Karpas-422 (cell line): ENCODE results near the gene TPRKB. TPM values are rescaled to one million over a fixed set of nuclear protein-coding genes. Genes with fewer than 3 reads are reported as not detected.
"Not testable (repeated sequence)": the region's sequence is repeated elsewhere in the genome, so short reads cannot be mapped to it uniquely, and the experiment has no call there.

Experiments used
- DNase-seq: peaks from one replicate; pipeline ENCODE4 v3.0.0-alpha.2; 2015
- H2AFZ ChIP-seq: fragments of 200-600 bp; sonication (generic); 2 replicates; pipeline ENCODE4 v1.6.1; 2014; ENCODE audit warnings: antibody characterized with exemption, low read length, mixed read lengths
- H3K27ac ChIP-seq: fragments of 200-600 bp; sonication (generic); 2 replicates; pipeline ENCODE4 v1.5.1; 2014; ENCODE audit warnings: mild to moderate bottlenecking, low read length, moderate library complexity
- H3K27me3 ChIP-seq: fragments of 200-600 bp; sonication (generic); 2 replicates; pipeline ENCODE4 v1.6.1; 2014; ENCODE audit warnings: low read length, mixed read lengths
- H3K36me3 ChIP-seq: fragments of 200-600 bp; sonication (generic); 2 replicates; pipeline ENCODE4 v1.6.1; 2014; ENCODE audit warnings: low read length, mixed read lengths; ENCODE audit not compliant: insufficient read depth
- H3K4me1 ChIP-seq: fragments of 200-600 bp; sonication (generic); 2 replicates; pipeline ENCODE4 v1.6.1; 2014; ENCODE audit warnings: mild to moderate bottlenecking, low read length, mixed read lengths
- H3K4me2 ChIP-seq: fragments of 200-600 bp; sonication (generic); 2 replicates; pipeline ENCODE4 v1.6.1; 2014; ENCODE audit warnings: low read length, low read depth, mild to moderate bottlenecking; ENCODE audit not compliant: poor library complexity, severe bottlenecking
- H3K4me3 ChIP-seq: fragments of 200-600 bp; sonication (generic); 2 replicates; pipeline ENCODE4 v1.5.1; 2014; ENCODE audit warnings: mild to moderate bottlenecking, antibody characterized with exemption, low read length, mixed read lengths
- H3K79me2 ChIP-seq: fragments of 200-600 bp; sonication (generic); 2 replicates; pipeline ENCODE4 v1.6.1; 2014; ENCODE audit warnings: mild to moderate bottlenecking, low read length, mixed read lengths
- H3K9ac ChIP-seq: fragments of 200-600 bp; sonication (generic); 2 replicates; pipeline ENCODE4 v1.6.0; 2014; ENCODE audit warnings: low read length
- H3K9me2 ChIP-seq: fragments of 200-600 bp; sonication (generic), shearing (Covaris generic); replicated peaks from 2 replicates; pipeline ENCODE4 v1.6.0; 2014; ENCODE audit warnings: mild to moderate bottlenecking, low read length, moderate library complexity; ENCODE audit not compliant: insufficient read depth
- H3K9me3 ChIP-seq: fragments of 300-700, 200-600 bp; sonication (generic); 2 replicates; pipeline ENCODE4 v1.6.1; 2014; ENCODE audit warnings: low read length, mixed read lengths
- H4K20me1 ChIP-seq: fragments of 200-600 bp; sonication (generic); 2 replicates; pipeline ENCODE4 v1.6.1; 2014; ENCODE audit warnings: mild to moderate bottlenecking, antibody characterized with exemption, low read length, low read depth; ENCODE audit not compliant: insufficient read depth
- total RNA-seq: library from RNA; depleted of rRNA; stranded (reverse); fragments of >200 nt; shearing (Covaris generic); gene quantifications from 2 replicates; pipeline ENCODE4 v1.2.3, GENCODE V29; 2014; ENCODE audit warnings: low replicate concordance

The TPRKB gene
- total RNA-seq, 1 experiment from 2014 or later, result 78.0 TPM

- H3K9me3 ChIP-seq, DNase-seq, H3K4me3 ChIP-seq, H3K27ac ChIP-seq, H2AFZ ChIP-seq, H3K9ac ChIP-seq, H3K36me3 ChIP-seq, H3K27me3 ChIP-seq, H4K20me1 ChIP-seq, H3K4me1 ChIP-seq, H3K4me2 ChIP-seq, H3K9me2 ChIP-seq, H3K79me2 ChIP-seq: not testable (repeated sequence)
Measured at GRCh38 chr2:73696521-73696920, 40.6 kb downstream of the TPRKB start.

DNA sequence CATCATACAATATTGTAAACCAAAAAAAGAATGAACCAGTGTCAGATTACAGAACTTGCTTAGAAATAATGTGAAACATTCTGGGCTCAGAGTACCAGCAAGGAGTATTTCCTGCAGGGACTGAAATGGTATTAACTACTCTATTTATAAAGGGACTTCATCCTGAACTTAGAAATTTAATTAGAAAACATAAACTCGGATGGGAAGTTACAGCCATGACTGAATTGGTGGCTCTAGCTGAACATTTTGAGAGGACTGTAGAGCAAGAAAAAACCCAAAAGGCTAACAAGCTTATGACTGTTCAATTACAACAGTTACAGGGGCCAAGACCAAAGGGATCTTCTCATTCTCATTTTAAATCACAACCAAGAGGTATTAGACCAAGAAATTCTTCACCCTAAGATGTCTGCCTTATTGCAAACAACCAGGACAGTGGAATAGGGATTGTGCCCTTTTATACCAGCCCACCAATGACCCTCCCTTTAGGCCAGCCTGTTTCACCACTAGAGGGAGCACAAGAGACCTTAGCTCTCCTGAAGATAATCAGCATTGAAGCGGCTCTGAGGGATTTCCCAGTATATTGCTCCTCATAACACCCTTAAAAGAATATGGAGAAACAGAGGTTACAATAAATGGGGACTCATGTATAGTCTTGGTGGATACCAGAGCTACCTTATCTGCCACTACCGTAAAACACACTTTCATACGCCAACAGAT is 46.6 kb downstream of the TPRKB start:
- not testable (repeated sequence) for H3K9me2 ChIP-seq, H3K4me1 ChIP-seq, H4K20me1 ChIP-seq, H2AFZ ChIP-seq, H3K79me2 ChIP-seq, H3K27me3 ChIP-seq, H3K4me3 ChIP-seq, H3K4me2 ChIP-seq, H3K9me3 ChIP-seq, H3K9ac ChIP-seq, H3K27ac ChIP-seq, H3K36me3 ChIP-seq
- DNase-seq, result peak; percentile 74

DNA sequence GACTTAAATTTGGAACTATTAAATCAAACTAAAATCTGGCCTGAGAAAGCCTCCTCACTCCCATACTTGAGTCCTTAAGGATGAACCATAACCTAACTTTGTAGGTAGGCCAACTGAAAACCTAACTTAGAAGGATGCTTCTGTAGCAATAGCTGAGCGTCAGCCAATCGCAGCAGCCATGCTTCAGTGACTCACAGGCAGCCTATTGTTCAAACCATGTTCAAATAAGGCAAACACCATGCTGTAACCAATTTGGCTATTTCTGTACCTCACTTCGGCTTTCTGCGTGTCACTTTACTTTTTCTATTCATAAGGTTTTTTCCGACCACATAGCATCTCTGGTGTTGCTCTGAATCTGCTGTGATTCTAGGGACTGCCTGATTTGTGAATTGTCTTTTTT is 48.7 kb downstream of the TPRKB start:
- not testable (repeated sequence) for H3K4me1 ChIP-seq, H3K4me2 ChIP-seq, DNase-seq, H3K27ac ChIP-seq, H3K9ac ChIP-seq, H3K4me3 ChIP-seq, H3K79me2 ChIP-seq, H3K27me3 ChIP-seq, H4K20me1 ChIP-seq, H2AFZ ChIP-seq, H3K9me3 ChIP-seq, H3K36me3 ChIP-seq, H3K9me2 ChIP-seq

GRCh38 chr2:73685764-73686438 is 51.2 kb downstream of the TPRKB start:
- H3K27ac ChIP-seq, result no peak overlapping the region
- H3K36me3 ChIP-seq, result no peaks in the 10 kb centered on the region
- no peaks in the 10 kb centered on the region for H3K79me2 ChIP-seq
- no peak overlapping the region for H3K9ac ChIP-seq
- H3K4me2 ChIP-seq, result no peak overlapping the region
- H3K4me1 ChIP-seq, result no peaks in the 10 kb centered on the region
- no peak overlapping the region for H2AFZ ChIP-seq
- H3K27me3 ChIP-seq, result no peaks in the 10 kb centered on the region
- no peaks in the 10 kb centered on the region for H4K20me1 ChIP-seq
- no peak overlapping the region for H3K4me3 ChIP-seq
- no peaks in the 10 kb centered on the region for H3K9me3 ChIP-seq
- no peaks in the 10 kb centered on the region for H3K9me2 ChIP-seq
- DNase-seq, result no peak

DNA sequence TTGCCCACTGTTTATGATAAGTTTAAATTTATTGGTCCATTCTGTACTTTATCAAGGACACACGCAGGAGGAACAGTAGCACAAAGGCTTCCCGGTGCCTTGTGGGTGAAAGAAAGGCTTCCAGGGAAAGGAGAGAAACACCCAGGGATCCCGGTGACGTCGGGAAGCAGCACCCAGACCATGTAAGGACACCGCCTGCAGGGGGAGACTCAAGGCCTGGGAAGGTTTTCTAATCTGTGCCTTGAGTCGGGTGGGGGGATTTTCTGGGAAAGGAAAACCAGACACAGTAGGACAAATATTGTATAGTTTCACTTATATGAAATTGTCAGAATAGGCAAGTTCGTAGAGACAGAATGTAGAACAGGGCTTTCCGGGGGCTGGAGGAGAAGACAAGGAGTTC is 52.2 kb downstream of the TPRKB start:
- not testable (repeated sequence) for H2AFZ ChIP-seq, H3K79me2 ChIP-seq, H3K4me3 ChIP-seq, H3K9me2 ChIP-seq, H4K20me1 ChIP-seq, H3K27ac ChIP-seq, H3K27me3 ChIP-seq, H3K4me2 ChIP-seq, H3K4me1 ChIP-seq, DNase-seq, H3K9ac ChIP-seq, H3K36me3 ChIP-seq, H3K9me3 ChIP-seq

- not testable (repeated sequence) for H3K79me2 ChIP-seq, H3K27ac ChIP-seq, DNase-seq, H3K9ac ChIP-seq, H3K4me1 ChIP-seq, H3K27me3 ChIP-seq, H3K9me2 ChIP-seq, H3K4me2 ChIP-seq, H3K36me3 ChIP-seq, H3K4me3 ChIP-seq, H4K20me1 ChIP-seq, H3K9me3 ChIP-seq, H2AFZ ChIP-seq
Measured at GRCh38 chr2:73684325-73684724, 52.8 kb downstream of the TPRKB start.

DNA sequence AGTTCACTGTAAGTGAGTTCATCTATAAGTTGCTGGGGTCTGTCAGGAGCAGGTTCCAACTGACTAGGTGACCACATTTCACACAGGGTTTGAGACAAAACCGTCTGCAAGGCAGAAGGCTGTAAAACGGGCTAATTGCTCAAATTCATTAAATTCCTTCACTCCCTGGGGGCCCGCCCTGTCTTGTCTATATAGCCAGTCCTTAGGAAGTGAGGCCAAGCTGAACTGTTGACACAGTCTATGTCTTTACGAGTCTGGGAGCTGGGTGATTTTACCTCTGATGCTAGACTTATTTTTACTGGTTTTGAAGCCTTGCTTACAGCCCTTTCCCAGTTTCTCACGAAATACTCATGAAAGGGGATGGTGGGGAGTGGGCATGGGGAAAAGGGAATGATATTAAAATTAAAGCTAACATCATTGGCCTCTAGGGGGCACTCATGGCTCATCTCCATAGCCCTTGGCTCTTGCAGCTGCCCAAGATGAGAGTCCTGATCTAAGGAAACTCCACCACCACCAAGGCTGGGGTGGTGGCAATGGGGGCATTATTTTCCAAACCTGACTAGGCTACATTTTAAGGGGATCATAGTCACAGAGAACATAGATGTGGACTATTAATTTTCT is 57.1 kb downstream of the TPRKB start:
- not testable (repeated sequence) for H3K9ac ChIP-seq, H3K27me3 ChIP-seq, H3K4me2 ChIP-seq, H2AFZ ChIP-seq, H4K20me1 ChIP-seq, H3K79me2 ChIP-seq, H3K9me2 ChIP-seq, H3K9me3 ChIP-seq, H3K4me3 ChIP-seq, H3K36me3 ChIP-seq, H3K4me1 ChIP-seq, H3K27ac ChIP-seq
- peak; percentile 83 for DNase-seq
